Upper lobe of left lung (tissue), 6 donors: ENCODE data around the gene NAV1. TPM values are rescaled to one million over a fixed set of nuclear protein-coding genes. Genes with fewer than 3 reads are reported as not detected.

Source experiments
- ATAC-seq, 2 donors: fragments of 200-7000 bp; cut with Tn5 transposase; one replicate each; pipeline ENCODE4 v1.9.1; 2022; ENCODE audit warnings: mild to moderate bottlenecking in 2 of 2, moderate library complexity in 2 of 2; ENCODE audit not compliant: low FRiP score in 2 of 2
- DNase-seq, 2 donors: peaks; one replicate each; pipeline ENCODE4 v3.0.0-alpha.2; 2019 to 2020
- H3K27ac ChIP-seq, 4 donors: fragments of 200-600 bp; sonication (generic); one replicate each; pipeline ENCODE4 v1.5.1; 2016 to 2019
- H3K27me3 ChIP-seq, 4 donors: fragments of 200-600 bp; sonication (generic); one replicate each; pipeline ENCODE4 v1.5.1; 2017 to 2019
- H3K36me3 ChIP-seq, 4 donors: fragments of 200-600 bp; sonication (generic); one replicate each; pipeline ENCODE4 v1.5.1; 2016 to 2019
- H3K4me1 ChIP-seq, 4 donors: fragments of 200-600 bp; sonication (generic); one replicate each; pipeline ENCODE4 v1.5.1; 2018 to 2019
- H3K4me3 ChIP-seq, 4 donors: fragments of 200-600 bp; sonication (generic); one replicate each; pipeline ENCODE4 v1.5.1; 2017 to 2019; ENCODE audit warnings: mild to moderate bottlenecking in 2 of 4, moderate library complexity in 1 of 4
- H3K9me3 ChIP-seq, 4 donors: fragments of 200-600 bp; sonication (generic); one replicate each; pipeline ENCODE4 v1.5.1; 2018 to 2019
- EP300 ChIP-seq, 4 donors: sonication (generic); formaldehyde crosslinking; IDR thresholded peaks; one replicate each; pipeline ENCODE4 v1.5.1; 2017; ENCODE audit warnings: antibody characterized with exemption in 4 of 4, control low read depth in 2 of 4
- POLR2A ChIP-seq, 4 donors: fragments of 450-650 bp; IDR thresholded peaks; one replicate each; pipeline ENCODE4 v1.5.1; 2016 to 2017; ENCODE audit warnings: antibody characterized with exemption in 4 of 4, mild to moderate bottlenecking in 2 of 4
- POLR2AphosphoS5 ChIP-seq, 2 donors: sonication (generic); formaldehyde crosslinking; IDR thresholded peaks; one replicate each; pipeline ENCODE4 v1.5.1; 2017; ENCODE audit warnings: antibody characterized with exemption in 2 of 2
- WGBS, 2 donors: methylation state at CpG; one replicate each; pipeline ENCODE4 v1.1.5; 2017 to 2018; 5-methylcytosine and 5-hydroxymethylcytosine counted together
- total RNA-seq, 6 donors: library from RNA; depleted of rRNA in 4 of 6; stranded (reverse); fragments of >200 nt in 4 of 6; gene quantifications; one replicate each; pipeline versions ENCODE4 v1.1.0 to v1.2.1, GENCODE V29; 2016 to 2021
- TF ChIP-seq, protein P1 (sequence below), 6 experiments: fragments of 450-650 bp in 4 of 6; fragments of 200-600 bp in 2 of 6; sonication (generic) in 2 of 6; IDR thresholded peaks; one replicate each; pipeline ENCODE4 v1.5.1; 2016 to 2019; ENCODE audit warnings: antibody characterized with exemption in 6 of 6
- donor health status: DM: no; HTN: no; CAD: no; lungs with moderate emphysema.
- donor health status: DM: no; HTN: yes; CAD: no; lungs with severe emphysema.

The NAV1 gene
- total RNA-seq, 6 donors from 2014 or later: 15.2 to 41.0 (median 24.1) TPM

DNA sequence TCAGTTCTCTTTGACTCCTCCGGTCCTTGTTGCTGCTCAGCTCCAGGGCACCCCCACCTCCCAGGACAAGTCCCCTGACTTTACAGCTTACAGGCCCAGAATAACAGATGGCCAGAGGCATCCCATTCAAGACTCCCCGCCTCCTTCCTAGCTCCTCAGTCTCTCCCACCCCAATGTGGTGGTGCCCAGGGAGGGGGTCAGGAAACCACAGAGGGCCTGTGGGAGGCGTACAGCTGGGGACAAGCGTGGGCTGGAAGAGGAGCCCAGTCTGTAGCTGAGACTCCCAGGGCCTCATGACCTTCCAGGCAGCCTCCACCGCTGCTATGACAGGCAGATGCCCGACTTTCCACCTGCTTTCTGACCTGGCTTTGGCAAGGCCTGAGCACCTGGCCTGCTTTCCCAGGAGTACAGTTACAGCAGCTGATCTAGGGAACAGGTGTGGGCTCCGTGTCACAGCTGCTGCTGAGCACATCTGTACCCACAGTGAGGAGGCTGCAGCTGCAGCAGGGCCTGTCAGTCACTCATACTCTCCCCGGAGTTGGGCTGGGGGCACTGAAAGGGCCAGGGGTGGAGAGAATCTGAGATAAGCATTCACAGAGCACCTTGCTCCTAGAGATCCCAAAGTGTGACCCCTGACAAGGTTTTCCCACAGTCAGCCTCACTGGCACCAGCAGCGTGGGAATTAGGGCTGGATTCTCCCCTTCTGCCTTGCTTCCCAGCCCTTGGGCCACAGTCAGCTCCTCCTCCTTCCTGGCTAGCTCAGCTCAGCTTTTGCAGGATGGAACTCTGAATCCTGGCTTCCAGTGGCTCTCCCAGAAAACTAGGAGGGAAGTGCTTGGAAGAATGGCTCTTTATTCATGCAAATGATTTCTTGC, 7.1 kb upstream of the NAV1 start:
- Histone ChIP-seq H3K27ac (peak overlapping the region in 1 of 4 donors; percentile 12), H3K27me3 (no peaks in the 10 kb centered on the region), H3K4me3 (no peak overlapping the region), H3K4me1 (peaks cover 6 to 25% (median 21%) of the 10 kb centered on the region in 4 donors), H3K36me3 (no peaks in the 10 kb centered on the region), H3K9me3 (no peaks in the 10 kb centered on the region)
- 63 to 76% methylated on average over 7 to 9 of the region's 9 CpGs for WGBS, 2 donors
- DNase-seq: no peak
- TF ChIP-seq, protein P1, sequence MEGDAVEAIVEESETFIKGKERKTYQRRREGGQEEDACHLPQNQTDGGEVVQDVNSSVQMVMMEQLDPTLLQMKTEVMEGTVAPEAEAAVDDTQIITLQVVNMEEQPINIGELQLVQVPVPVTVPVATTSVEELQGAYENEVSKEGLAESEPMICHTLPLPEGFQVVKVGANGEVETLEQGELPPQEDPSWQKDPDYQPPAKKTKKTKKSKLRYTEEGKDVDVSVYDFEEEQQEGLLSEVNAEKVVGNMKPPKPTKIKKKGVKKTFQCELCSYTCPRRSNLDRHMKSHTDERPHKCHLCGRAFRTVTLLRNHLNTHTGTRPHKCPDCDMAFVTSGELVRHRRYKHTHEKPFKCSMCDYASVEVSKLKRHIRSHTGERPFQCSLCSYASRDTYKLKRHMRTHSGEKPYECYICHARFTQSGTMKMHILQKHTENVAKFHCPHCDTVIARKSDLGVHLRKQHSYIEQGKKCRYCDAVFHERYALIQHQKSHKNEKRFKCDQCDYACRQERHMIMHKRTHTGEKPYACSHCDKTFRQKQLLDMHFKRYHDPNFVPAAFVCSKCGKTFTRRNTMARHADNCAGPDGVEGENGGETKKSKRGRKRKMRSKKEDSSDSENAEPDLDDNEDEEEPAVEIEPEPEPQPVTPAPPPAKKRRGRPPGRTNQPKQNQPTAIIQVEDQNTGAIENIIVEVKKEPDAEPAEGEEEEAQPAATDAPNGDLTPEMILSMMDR (IDR thresholded peaks at IDR 0.05): no peak
- TF ChIP-seq EP300 (IDR thresholded peaks at IDR 0.05) (no peak), POLR2AphosphoS5 (IDR thresholded peaks at IDR 0.05) (no peak), POLR2A (IDR thresholded peaks at IDR 0.05) (no peak)
- no peak for ATAC-seq

- peaks cover 16 to 44% (median 40%) of the 10 kb centered on the region in 4 donors for H3K4me1 ChIP-seq
- no peaks in the 10 kb centered on the region for H3K36me3 ChIP-seq
- ATAC-seq: no peak
- H3K27ac ChIP-seq: no peak overlapping the region
- peaks cover 0 to 2% (median 0%) of the 10 kb centered on the region in 4 donors for H3K27me3 ChIP-seq
- 70 to 79% methylated on average over 4 of the region's 4 CpGs for WGBS, 2 donors
- no peak overlapping the region for H3K4me3 ChIP-seq
- H3K9me3 ChIP-seq: no peaks in the 10 kb centered on the region
- TF ChIP-seq, protein P1 (IDR thresholded peaks at IDR 0.05): no peak
- no peak for TF ChIP-seq POLR2AphosphoS5 (IDR thresholded peaks at IDR 0.05)
- no peak for TF ChIP-seq EP300 (IDR thresholded peaks at IDR 0.05)
- no peak for TF ChIP-seq POLR2A (IDR thresholded peaks at IDR 0.05)
- DNase-seq: no peak
Observed at GRCh38 chr1:201533836-201534235, 5.1 kb upstream of the NAV1 start.

- no peaks in the 10 kb centered on the region for H3K36me3 ChIP-seq
- no peaks in the 10 kb centered on the region for H3K9me3 ChIP-seq
- peaks cover 21 to 56% (median 47%) of the 10 kb centered on the region in 4 donors for H3K4me1 ChIP-seq
- H3K4me3 ChIP-seq: no peak overlapping the region
- peak overlapping the region; percentile 16 to 90 (median 66) for H3K27ac ChIP-seq
- 46 to 47% methylated on average over 6 of the region's 6 CpGs for WGBS, 2 donors
- no peak for TF ChIP-seq EP300 (IDR thresholded peaks at IDR 0.05)
- TF ChIP-seq, protein P1 (IDR thresholded peaks at IDR 0.05): no peak
- TF ChIP-seq POLR2A (IDR thresholded peaks at IDR 0.05): no peak
- peak in 1 of 2 donors; percentile 55 for TF ChIP-seq POLR2AphosphoS5 (IDR thresholded peaks at IDR 0.05)
- DNase-seq (no peak), ATAC-seq (no peak)
- H3K27me3 ChIP-seq: peaks cover 0 to 12% (median 0%) of the 10 kb centered on the region in 4 donors
Observed at GRCh38 chr1:201535046-201535918, 3.6 kb upstream of the NAV1 start.

- no peaks in the 10 kb centered on the region for H3K36me3 ChIP-seq
- H3K4me1 ChIP-seq: peaks cover 21 to 62% (median 51%) of the 10 kb centered on the region in 4 donors
- TF ChIP-seq EP300 (IDR thresholded peaks at IDR 0.05): no peak
- no peak for TF ChIP-seq POLR2AphosphoS5 (IDR thresholded peaks at IDR 0.05)
- TF ChIP-seq, protein P1 (IDR thresholded peaks at IDR 0.05): no peak
- TF ChIP-seq POLR2A (IDR thresholded peaks at IDR 0.05): no peak
- H3K9me3 ChIP-seq: no peaks in the 10 kb centered on the region
- peaks cover 0 to 12% (median 0%) of the 10 kb centered on the region in 4 donors for H3K27me3 ChIP-seq
- whole genome bisulfite sequencing, 2 donors: 58 to 60% methylated on average over 5 to 6 of the region's 6 CpGs
- ATAC-seq (peak in 1 of 2 donors; percentile 34), DNase-seq (no peak)
- peak overlapping the region; percentile 16 to 90 (median 66) for H3K27ac ChIP-seq
- no peak overlapping the region for H3K4me3 ChIP-seq
Observed at GRCh38 chr1:201535919-201536245, 3.0 kb upstream of the NAV1 start.
